GM18909 (cell line): ENCODE results near the gene COA6.
"Not testable (repeated sequence)": the region's sequence is repeated elsewhere in the genome, so short reads cannot be mapped to it uniquely, and the experiment has no call there.

ENCODE experiments used
- ATAC-seq: cut with Tn5 transposase; IDR thresholded peaks from one replicate; pipeline ENCODE4 v1.9.1; 2021; ENCODE audit warnings: mild to moderate bottlenecking; ENCODE audit not compliant: unreplicated experiment, poor library complexity

COA6 gene

GRCh38 chr1:234368320-234369032, 4.8 kb upstream of the COA6 start:
- ATAC-seq = no peak

- no peak for ATAC-seq
Observed at GRCh38 chr1:234369033-234369430, 4.2 kb upstream of the COA6 start.

- ATAC-seq = no peak
Observed at GRCh38 chr1:234369784-234370183, 3.5 kb upstream of the COA6 start.

- no peak for ATAC-seq
Observed at GRCh38 chr1:234371414-234371813, 1.8 kb upstream of the COA6 start.

- ATAC-seq = no peak
Observed at GRCh38 chr1:234372011-234372757, 1.1 kb upstream of the COA6 start.

GRCh38 chr1:234373959-234374254, 651 bp downstream of the COA6 start:
- peak; percentile 17 for ATAC-seq

GRCh38 chr1:234375672-234376071, 2.4 kb downstream of the COA6 start:
- ATAC-seq = no peak

- ATAC-seq = not testable (repeated sequence)
Observed at GRCh38 chr1:234379591-234380109, 6.4 kb downstream of the COA6 start.

- ATAC-seq = no peak
Observed at GRCh38 chr1:234381699-234382555, 8.7 kb downstream of the COA6 start.

GRCh38 chr1:234386122-234386521, 12.9 kb downstream of the COA6 start:
- ATAC-seq = no peak

GRCh38 chr1:234388094-234388493, 14.8 kb downstream of the COA6 start:
- ATAC-seq = no peak

GRCh38 chr1:234393190-234393589, 19.9 kb downstream of the COA6 start:
- no peak for ATAC-seq

GRCh38 chr1:234395297-234395696, 22.0 kb downstream of the COA6 start:
- no peak for ATAC-seq

- ATAC-seq = no peak
Observed at GRCh38 chr1:234396092-234396491, 22.8 kb downstream of the COA6 start.

- no peak for ATAC-seq
Observed at GRCh38 chr1:234396871-234397270, 23.6 kb downstream of the COA6 start.

- no peak for ATAC-seq
Observed at GRCh38 chr1:234397732-234398131, 24.5 kb downstream of the COA6 start.

- peak; percentile 47 for ATAC-seq
Observed at GRCh38 chr1:234398849-234399381, 25.7 kb downstream of the COA6 start.

GRCh38 chr1:234399515-234399914, 26.3 kb downstream of the COA6 start:
- ATAC-seq = not testable (repeated sequence)

- peak; percentile 67 for ATAC-seq
Observed at GRCh38 chr1:234400773-234401172, 27.5 kb downstream of the COA6 start.

GRCh38 chr1:234401658-234402057, 28.4 kb downstream of the COA6 start:
- ATAC-seq = no peak

GRCh38 chr1:234402939-234403338, 29.7 kb downstream of the COA6 start:
- ATAC-seq = no peak
